GM12872 (cell line): ENCODE measurements around the gene GLRB.

Experiments used
- TF ChIP-seq, protein P1 (sequence below): IDR thresholded peaks from 3 replicates; pipeline ENCODE4 v1.5.1; 2011; ENCODE audit warnings: low read depth, mild to moderate bottlenecking, low read length, moderate library complexity; ENCODE audit not compliant: insufficient read depth

GLRB gene

DNA sequence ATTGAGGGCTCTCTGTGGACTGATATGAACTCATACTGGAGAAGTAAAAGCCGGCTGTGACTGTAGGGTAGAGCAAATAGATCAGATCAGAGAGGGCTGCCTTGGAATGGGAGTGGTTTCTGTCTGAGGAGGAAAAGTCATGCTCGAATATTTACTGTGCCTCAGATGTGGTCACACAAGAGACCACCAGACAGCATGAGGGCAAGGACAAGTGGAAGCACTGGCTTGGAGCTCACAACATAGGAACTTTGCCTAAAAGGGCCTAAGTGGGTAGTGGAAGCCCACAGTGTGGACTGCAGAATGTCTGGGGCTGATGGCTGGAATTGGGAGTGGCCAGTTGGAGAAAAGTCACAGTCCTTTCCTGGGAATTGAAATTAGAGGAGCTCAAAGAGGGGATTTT lies 19.8 kb downstream of the GLRB start:
- TF ChIP-seq, protein P1, sequence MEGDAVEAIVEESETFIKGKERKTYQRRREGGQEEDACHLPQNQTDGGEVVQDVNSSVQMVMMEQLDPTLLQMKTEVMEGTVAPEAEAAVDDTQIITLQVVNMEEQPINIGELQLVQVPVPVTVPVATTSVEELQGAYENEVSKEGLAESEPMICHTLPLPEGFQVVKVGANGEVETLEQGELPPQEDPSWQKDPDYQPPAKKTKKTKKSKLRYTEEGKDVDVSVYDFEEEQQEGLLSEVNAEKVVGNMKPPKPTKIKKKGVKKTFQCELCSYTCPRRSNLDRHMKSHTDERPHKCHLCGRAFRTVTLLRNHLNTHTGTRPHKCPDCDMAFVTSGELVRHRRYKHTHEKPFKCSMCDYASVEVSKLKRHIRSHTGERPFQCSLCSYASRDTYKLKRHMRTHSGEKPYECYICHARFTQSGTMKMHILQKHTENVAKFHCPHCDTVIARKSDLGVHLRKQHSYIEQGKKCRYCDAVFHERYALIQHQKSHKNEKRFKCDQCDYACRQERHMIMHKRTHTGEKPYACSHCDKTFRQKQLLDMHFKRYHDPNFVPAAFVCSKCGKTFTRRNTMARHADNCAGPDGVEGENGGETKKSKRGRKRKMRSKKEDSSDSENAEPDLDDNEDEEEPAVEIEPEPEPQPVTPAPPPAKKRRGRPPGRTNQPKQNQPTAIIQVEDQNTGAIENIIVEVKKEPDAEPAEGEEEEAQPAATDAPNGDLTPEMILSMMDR, result no peak

DNA sequence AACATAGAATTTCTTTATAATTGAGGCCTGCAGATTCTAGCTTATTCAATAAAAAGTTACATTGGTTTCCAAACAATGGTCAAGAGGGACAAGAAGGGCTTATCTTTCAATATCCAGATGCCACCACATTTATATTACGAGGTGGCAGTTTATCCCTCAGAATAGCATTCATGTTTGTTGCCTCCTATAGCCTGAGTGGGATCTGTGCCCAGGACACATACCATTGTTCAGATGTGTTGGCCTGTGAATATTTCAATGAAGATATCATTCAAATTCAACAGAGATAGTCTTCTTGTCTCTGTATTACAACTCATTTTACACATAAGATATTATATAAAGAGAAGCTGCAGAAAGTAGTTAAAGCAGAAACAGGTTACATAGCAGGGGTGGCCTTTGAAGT lies 20.5 kb downstream of the GLRB start:
- TF ChIP-seq, protein P1, result no peak

DNA sequence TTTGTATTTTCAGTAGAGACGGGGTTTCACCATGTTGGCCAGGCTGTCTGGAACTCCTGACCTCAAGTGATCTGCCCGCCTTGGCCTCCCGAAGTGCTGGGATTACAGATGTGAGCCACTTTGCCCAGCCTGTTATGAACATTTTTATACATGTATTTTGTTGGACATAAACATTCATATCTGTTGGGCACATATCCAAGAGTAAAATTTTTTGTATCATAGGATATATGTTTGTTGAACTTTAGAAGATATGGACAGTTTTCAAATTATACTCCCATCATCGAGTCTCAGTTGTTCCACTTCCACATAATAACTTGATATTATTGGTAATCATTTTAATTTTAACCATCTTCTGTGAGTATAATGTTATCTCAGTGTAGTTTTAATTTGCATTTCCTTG lies 23.6 kb downstream of the GLRB start:
- TF ChIP-seq, protein P1, result no peak

DNA sequence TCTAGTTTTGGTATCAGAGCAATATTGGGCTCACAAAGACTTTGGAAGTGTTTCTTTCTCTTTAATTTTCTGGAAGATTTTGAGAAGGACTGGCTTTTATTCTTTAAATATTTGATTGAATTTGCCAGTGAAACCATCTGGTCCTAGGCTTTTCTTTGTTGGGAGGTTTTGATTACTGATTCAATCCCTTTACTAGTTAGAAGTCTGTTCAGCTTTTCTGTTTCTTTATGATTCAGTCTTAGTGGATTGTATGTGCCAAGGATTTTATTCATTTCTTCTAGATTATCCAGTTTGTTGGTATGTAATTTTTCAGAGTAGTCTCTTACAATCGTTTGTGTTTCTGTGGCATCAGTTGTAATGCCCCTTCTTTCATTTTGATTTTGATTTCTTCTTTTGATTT lies 28.6 kb downstream of the GLRB start:
- TF ChIP-seq, protein P1, result no peak

DNA sequence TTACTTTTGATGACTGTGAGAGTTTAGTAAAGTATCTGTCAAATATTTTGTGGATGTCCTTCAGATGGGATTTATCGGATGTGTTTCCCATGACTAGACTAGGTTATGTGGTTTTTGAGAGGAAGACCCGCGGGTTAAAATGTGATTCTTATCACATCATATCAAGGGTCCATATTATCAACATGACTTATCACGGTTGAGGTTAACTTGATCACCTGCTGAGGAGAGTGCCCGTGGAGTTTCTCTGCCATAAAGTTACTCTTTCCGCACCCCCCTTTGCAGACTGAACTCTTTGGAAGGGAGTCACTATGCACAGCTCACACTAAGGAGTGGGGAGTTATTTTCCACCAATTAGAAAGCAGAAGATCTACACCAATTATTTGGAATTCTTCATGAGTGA lies 38.7 kb downstream of the GLRB start:
- TF ChIP-seq, protein P1, result no peak

DNA sequence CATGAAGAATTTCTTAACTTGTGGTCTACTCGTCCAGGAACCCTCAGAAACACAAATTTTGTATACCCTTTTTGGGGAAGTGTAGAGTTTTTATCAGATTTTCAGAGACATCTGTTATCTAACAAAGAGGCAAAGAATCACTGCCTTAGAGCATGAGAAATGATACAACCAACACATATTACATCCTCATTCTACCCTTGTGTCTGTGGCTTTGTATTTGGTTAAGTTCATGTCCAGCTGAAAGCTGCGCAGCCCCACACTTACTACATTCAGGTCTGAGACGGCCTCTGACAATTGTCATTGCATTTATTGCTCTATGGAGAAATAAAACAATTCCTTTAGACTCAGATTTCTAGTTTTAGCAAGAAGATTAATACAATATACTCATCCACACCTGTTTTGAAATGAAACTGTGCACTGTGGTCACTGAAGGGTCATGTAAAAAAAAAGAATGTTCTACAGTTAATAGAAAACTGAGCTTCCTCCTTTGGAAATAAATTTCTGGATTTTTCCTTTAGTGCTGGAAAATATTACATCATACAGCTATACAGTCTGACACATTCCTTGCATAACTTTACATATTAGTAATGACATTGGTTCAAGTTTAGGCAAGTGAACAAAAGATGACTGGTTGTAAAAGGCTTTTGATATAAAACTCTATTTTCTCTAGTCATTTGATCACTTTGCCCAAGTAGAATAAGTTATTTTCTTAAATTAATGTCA lies 39.8 kb downstream of the GLRB start:
- TF ChIP-seq, protein P1, result no peak

DNA sequence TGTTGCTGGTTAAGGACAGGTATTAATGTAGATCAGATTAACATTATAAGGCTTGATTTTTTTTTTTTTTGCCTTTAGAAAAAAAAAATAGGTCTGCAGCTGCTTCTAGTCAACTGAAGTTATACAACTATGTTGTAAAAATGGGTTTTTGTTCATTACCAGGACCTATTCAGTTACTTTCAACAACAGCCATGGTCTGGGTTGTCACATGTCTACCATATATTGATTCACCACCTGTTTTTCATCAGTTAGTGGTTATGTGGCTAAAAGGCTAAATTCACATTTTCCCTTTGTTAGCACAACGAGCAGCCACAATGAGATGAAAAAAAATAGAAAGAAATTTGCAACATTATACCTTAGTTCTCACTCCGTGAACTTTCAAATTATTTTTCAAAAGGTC lies 45.5 kb downstream of the GLRB start:
- TF ChIP-seq, protein P1, result no peak
